Transverse colon (tissue), 4 donors: ENCODE results near the gene SLIT2.

Experiments
- CTCF ChIP-seq, 5 experiments: fragments of 200-600 bp in 3 of 5; fragments of 450-650 bp in 2 of 5; sonication (generic) in 3 of 5; IDR thresholded peaks; 1 replicate in 2 of 5; 2 replicates in 3 of 5; pipeline ENCODE4 v1.5.1; 2016 to 2017; ENCODE audit warnings: antibody characterized with exemption in 5 of 5, inconsistent platforms in 3 of 5, mild to moderate bottlenecking in 2 of 5, moderate library complexity in 1 of 5
- POLR2A ChIP-seq: fragments of 450-650 bp; IDR thresholded peaks from one replicate; pipeline ENCODE4 v1.6.1; 2016; ENCODE audit warnings: antibody characterized with exemption, mild to moderate bottlenecking, moderate library complexity
- POLR2AphosphoS5 ChIP-seq, 3 donors: sonication (generic); formaldehyde crosslinking; IDR thresholded peaks; one replicate each; pipeline ENCODE4 v1.6.1; 2016; ENCODE audit warnings: antibody characterized with exemption in 3 of 3

GRCh38 chr4:20262221-20262620 lies 10.5 kb downstream of the SLIT2 start:
- TF ChIP-seq CTCF (IDR thresholded peaks at IDR 0.05) = no peak
- no peak for TF ChIP-seq POLR2A
- TF ChIP-seq POLR2AphosphoS5 (IDR thresholded peaks at IDR 0.05) = no peak
